ENCODE data around the gene NCF1.
"Not testable (repeated sequence)": the region's sequence is repeated elsewhere in the genome, so short reads cannot be mapped to it uniquely, and the experiment has no call there.

Gene NCF1

GRCh38 chr7:74775111-74775510, 1.3 kb downstream of the NCF1 start:
- not testable (repeated sequence) for H2AFZ ChIP-seq (ENCODE audit: low read length); H3K4me2 ChIP-seq (ENCODE audit: insufficient read depth, low read length, poor library complexity, severe bottlenecking); H3K79me1 ChIP-seq (ENCODE audit: low read depth, low read length); H3K27me3 ChIP-seq (ENCODE audit: control insufficient read depth in 3 of 3, insufficient read depth in 3 of 3, low read depth in 1 of 3, low read length in 3 of 3); H3K27ac ChIP-seq (replicated peaks; ENCODE audit: low read length); H3K9me3 ChIP-seq (replicated peaks in 1 of 2; ENCODE audit: control insufficient read depth in 2 of 2, insufficient read depth in 1 of 2, low read depth in 1 of 2, low read length in 2 of 2); H3K4ac ChIP-seq (ENCODE audit: low read length); DNase-seq (ENCODE audit: low spot score); H3K9ac ChIP-seq (ENCODE audit: low read depth, low read length, poor library complexity); H2BK120ac ChIP-seq (ENCODE audit: low read depth, low read length); H3K36me3 ChIP-seq (replicated peaks in 1 of 2; ENCODE audit: control insufficient read depth in 2 of 2, insufficient read depth in 2 of 2, low read length in 2 of 2); H2BK5ac ChIP-seq (ENCODE audit: low read length); H2AK5ac ChIP-seq (ENCODE audit: low read depth, low read length); H3K14ac ChIP-seq (ENCODE audit: low read length); H3K18ac ChIP-seq (ENCODE audit: low read length); H4K8ac ChIP-seq (ENCODE audit: low read depth, low read length); H3K4me3 ChIP-seq (ENCODE audit: low read length in 2 of 2); H3K4me1 ChIP-seq (ENCODE audit: control insufficient read depth in 2 of 2, insufficient read depth in 1 of 2, low read depth in 1 of 2, low read length in 2 of 2); H2BK15ac ChIP-seq (ENCODE audit: low read length); H3K23ac ChIP-seq (ENCODE audit: low read depth, low read length, poor library complexity); H4K91ac ChIP-seq (ENCODE audit: low read depth, low read length, poor library complexity); H2BK12ac ChIP-seq (ENCODE audit: low read length)
- no CpG with 5 or more reads among the region's 6 CpGs for WGBS, 2 donors (ENCODE audit: extremely low coverage in 2 of 2, insufficient read length in 2 of 2, insufficient replicate concordance in 1 of 2)

DNA sequence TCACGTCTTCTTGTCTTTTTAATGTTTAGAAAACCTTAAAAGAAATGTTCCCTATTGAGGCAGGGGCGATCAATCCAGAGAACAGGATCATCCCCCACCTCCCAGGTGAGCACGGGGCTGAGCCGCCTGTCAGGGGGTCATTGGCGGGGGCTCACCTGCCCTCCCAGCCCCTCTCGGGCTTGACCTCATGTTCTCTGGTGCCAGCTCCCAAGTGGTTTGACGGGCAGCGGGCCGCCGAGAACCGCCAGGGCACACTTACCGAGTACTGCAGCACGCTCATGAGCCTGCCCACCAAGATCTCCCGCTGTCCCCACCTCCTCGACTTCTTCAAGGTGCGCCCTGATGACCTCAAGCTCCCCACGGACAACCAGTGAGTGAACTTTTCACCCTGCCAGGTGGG, 5.2 kb downstream of the NCF1 start:
- WGBS, 2 donors (ENCODE audit: extremely low coverage in 2 of 2, insufficient read length in 2 of 2, insufficient replicate concordance in 1 of 2), result no CpG with 5 or more reads among the region's 17 CpGs
- not testable (repeated sequence) for H4K91ac ChIP-seq (ENCODE audit: low read depth, low read length, poor library complexity); H3K27ac ChIP-seq (replicated peaks; ENCODE audit: low read length); H3K4me3 ChIP-seq (ENCODE audit: low read length in 2 of 2); H2BK12ac ChIP-seq (ENCODE audit: low read length); H3K79me1 ChIP-seq (ENCODE audit: low read depth, low read length); H4K8ac ChIP-seq (ENCODE audit: low read depth, low read length); H2BK5ac ChIP-seq (ENCODE audit: low read length); H3K4me2 ChIP-seq (ENCODE audit: insufficient read depth, low read length, poor library complexity, severe bottlenecking); H3K18ac ChIP-seq (ENCODE audit: low read length); H3K9me3 ChIP-seq (replicated peaks in 1 of 2; ENCODE audit: control insufficient read depth in 2 of 2, insufficient read depth in 1 of 2, low read depth in 1 of 2, low read length in 2 of 2); H3K23ac ChIP-seq (ENCODE audit: low read depth, low read length, poor library complexity); H2BK15ac ChIP-seq (ENCODE audit: low read length); H3K9ac ChIP-seq (ENCODE audit: low read depth, low read length, poor library complexity); H3K14ac ChIP-seq (ENCODE audit: low read length); H3K27me3 ChIP-seq (ENCODE audit: control insufficient read depth in 3 of 3, insufficient read depth in 3 of 3, low read depth in 1 of 3, low read length in 3 of 3); DNase-seq (ENCODE audit: low spot score); H3K4me1 ChIP-seq (ENCODE audit: control insufficient read depth in 2 of 2, insufficient read depth in 1 of 2, low read depth in 1 of 2, low read length in 2 of 2); H2BK120ac ChIP-seq (ENCODE audit: low read depth, low read length); H2AK5ac ChIP-seq (ENCODE audit: low read depth, low read length); H3K36me3 ChIP-seq (replicated peaks in 1 of 2; ENCODE audit: control insufficient read depth in 2 of 2, insufficient read depth in 2 of 2, low read length in 2 of 2); H2AFZ ChIP-seq (ENCODE audit: low read length); H3K4ac ChIP-seq (ENCODE audit: low read length)

DNA sequence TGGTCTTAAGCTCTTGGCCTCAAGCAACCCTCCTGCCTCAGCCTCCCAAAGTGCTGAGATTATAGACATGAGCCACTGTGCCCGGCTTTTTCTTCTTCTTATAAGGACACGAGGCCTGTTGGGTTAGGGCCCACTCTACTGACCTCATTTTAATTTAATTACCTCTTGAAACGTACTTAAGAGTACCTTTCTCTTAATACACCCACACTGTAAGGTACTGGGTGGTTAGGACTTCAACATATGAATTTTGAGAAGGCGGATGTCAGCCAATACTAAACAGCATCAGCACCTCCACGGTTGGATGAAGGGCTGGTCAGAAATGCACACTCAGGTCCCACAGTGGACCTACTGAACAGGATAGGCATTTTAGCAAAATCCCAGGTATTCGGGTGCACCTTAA, 7.9 kb downstream of the NCF1 start:
- H3K18ac ChIP-seq (ENCODE audit: low read length); H2BK5ac ChIP-seq (ENCODE audit: low read length); H2AK5ac ChIP-seq (ENCODE audit: low read depth, low read length); H3K9me3 ChIP-seq (replicated peaks in 1 of 2; ENCODE audit: control insufficient read depth in 2 of 2, insufficient read depth in 1 of 2, low read depth in 1 of 2, low read length in 2 of 2); H3K36me3 ChIP-seq (replicated peaks in 1 of 2; ENCODE audit: control insufficient read depth in 2 of 2, insufficient read depth in 2 of 2, low read length in 2 of 2); H3K79me1 ChIP-seq (ENCODE audit: low read depth, low read length); H3K4ac ChIP-seq (ENCODE audit: low read length); H3K23ac ChIP-seq (ENCODE audit: low read depth, low read length, poor library complexity); H3K4me1 ChIP-seq (ENCODE audit: control insufficient read depth in 2 of 2, insufficient read depth in 1 of 2, low read depth in 1 of 2, low read length in 2 of 2); H2BK12ac ChIP-seq (ENCODE audit: low read length); H3K27me3 ChIP-seq (ENCODE audit: control insufficient read depth in 3 of 3, insufficient read depth in 3 of 3, low read depth in 1 of 3, low read length in 3 of 3); H3K4me3 ChIP-seq (ENCODE audit: low read length in 2 of 2); H2BK15ac ChIP-seq (ENCODE audit: low read length); H3K4me2 ChIP-seq (ENCODE audit: insufficient read depth, low read length, poor library complexity, severe bottlenecking); H3K27ac ChIP-seq (replicated peaks; ENCODE audit: low read length); H2BK120ac ChIP-seq (ENCODE audit: low read depth, low read length); H4K91ac ChIP-seq (ENCODE audit: low read depth, low read length, poor library complexity); H3K14ac ChIP-seq (ENCODE audit: low read length); DNase-seq (ENCODE audit: low spot score); H2AFZ ChIP-seq (ENCODE audit: low read length); H3K9ac ChIP-seq (ENCODE audit: low read depth, low read length, poor library complexity); H4K8ac ChIP-seq (ENCODE audit: low read depth, low read length): not testable (repeated sequence)
- WGBS, 2 donors (ENCODE audit: extremely low coverage in 2 of 2, insufficient read length in 2 of 2, insufficient replicate concordance in 1 of 2), result no CpG with 5 or more reads among the region's 6 CpGs

- H3K36me3 ChIP-seq (replicated peaks in 1 of 2; ENCODE audit: control insufficient read depth in 2 of 2, insufficient read depth in 2 of 2, low read length in 2 of 2); H3K4me2 ChIP-seq (ENCODE audit: insufficient read depth, low read length, poor library complexity, severe bottlenecking); DNase-seq (ENCODE audit: low spot score); H3K9ac ChIP-seq (ENCODE audit: low read depth, low read length, poor library complexity); H3K4ac ChIP-seq (ENCODE audit: low read length); H2AFZ ChIP-seq (ENCODE audit: low read length); H3K4me1 ChIP-seq (ENCODE audit: control insufficient read depth in 2 of 2, insufficient read depth in 1 of 2, low read depth in 1 of 2, low read length in 2 of 2); H3K18ac ChIP-seq (ENCODE audit: low read length); H3K4me3 ChIP-seq (ENCODE audit: low read length in 2 of 2); H4K8ac ChIP-seq (ENCODE audit: low read depth, low read length); H3K23ac ChIP-seq (ENCODE audit: low read depth, low read length, poor library complexity); H3K14ac ChIP-seq (ENCODE audit: low read length); H3K9me3 ChIP-seq (replicated peaks in 1 of 2; ENCODE audit: control insufficient read depth in 2 of 2, insufficient read depth in 1 of 2, low read depth in 1 of 2, low read length in 2 of 2); H2BK12ac ChIP-seq (ENCODE audit: low read length); H2BK120ac ChIP-seq (ENCODE audit: low read depth, low read length); H2BK5ac ChIP-seq (ENCODE audit: low read length); H2AK5ac ChIP-seq (ENCODE audit: low read depth, low read length); H3K79me1 ChIP-seq (ENCODE audit: low read depth, low read length); H2BK15ac ChIP-seq (ENCODE audit: low read length); H4K91ac ChIP-seq (ENCODE audit: low read depth, low read length, poor library complexity); H3K27me3 ChIP-seq (ENCODE audit: control insufficient read depth in 3 of 3, insufficient read depth in 3 of 3, low read depth in 1 of 3, low read length in 3 of 3); H3K27ac ChIP-seq (replicated peaks; ENCODE audit: low read length): not testable (repeated sequence)
- no CpG with 5 or more reads among the region's 5 CpGs for WGBS, 2 donors (ENCODE audit: extremely low coverage in 2 of 2, insufficient read length in 2 of 2, insufficient replicate concordance in 1 of 2)
These were observed 9.8 kb downstream of the NCF1 start for GRCh38 chr7:74783595-74783994.

Data from neuronal stem cell (in vitro differentiated cells).